ENCODE data around the gene RABGAP1. TPM values are rescaled to one million over a fixed set of nuclear protein-coding genes. Genes with fewer than 3 reads are reported as not detected.

The RABGAP1 gene
- total RNA-seq, 3 donors from 2014 or later (not counting 1 experiment from before 2014, with no cell fraction given), result 37.4 to 49.2 (median 43.0) TPM

- Histone ChIP-seq H3K27ac (ENCODE audit: low read length) (no peak overlapping the region), H3K4me1 (ENCODE audit: control insufficient read depth, insufficient read depth, low read length) (no peaks in the 10 kb centered on the region), H3K9me3 (ENCODE audit: control insufficient read depth, insufficient read depth, low read length) (no peaks in the 10 kb centered on the region), H3K27me3 (ENCODE audit: control insufficient read depth, insufficient read depth, low read length) (no peaks in the 10 kb centered on the region), H3K4me3 (ENCODE audit: low read length) (no peak overlapping the region), H3K36me3 (ENCODE audit: control insufficient read depth, insufficient read depth, low read length) (peaks cover 45% of the 10 kb centered on the region)
- Mint-ChIP-seq H3K27ac (no peak overlapping the region), H3K27me3 (ENCODE audit: low read depth in 2 of 2) (no peaks in the 10 kb centered on the region), H3K4me1 (no peaks in the 10 kb centered on the region), H3K4me3 (no peak overlapping the region), H3K9me3 (no peaks in the 10 kb centered on the region), H3K36me3 (no peaks in the 10 kb centered on the region)
- TF ChIP-seq CTCF (IDR thresholded peaks at IDR 0.05), result no peak
- ATAC-seq (no peak), DNase-seq (no peak)
- no CpG with 5 or more reads among the region's 1 CpG for WGBS (ENCODE audit: insufficient coverage)
- intact Hi-C loops (cut with micrococcal nuclease), result no loop called here
Observed at GRCh38 chr9:123016631-123017030, 75.8 kb downstream of the RABGAP1 start.

- Mint-ChIP-seq H3K9me3 (no peaks in the 10 kb centered on the region), H3K27ac (no peak overlapping the region), H3K4me1 (no peaks in the 10 kb centered on the region), H3K4me3 (no peak overlapping the region), H3K27me3 (ENCODE audit: low read depth in 2 of 2) (no peaks in the 10 kb centered on the region), H3K36me3 (peaks cover 7% of the 10 kb centered on the region)
- Histone ChIP-seq H3K4me3 (ENCODE audit: low read length) (no peak overlapping the region), H3K36me3 (ENCODE audit: control insufficient read depth, insufficient read depth, low read length) (peaks cover 26% of the 10 kb centered on the region), H3K27me3 (ENCODE audit: control insufficient read depth, insufficient read depth, low read length) (no peaks in the 10 kb centered on the region), H3K9me3 (ENCODE audit: control insufficient read depth, insufficient read depth, low read length) (no peaks in the 10 kb centered on the region), H3K4me1 (ENCODE audit: control insufficient read depth, insufficient read depth, low read length) (no peaks in the 10 kb centered on the region), H3K27ac (ENCODE audit: low read length) (no peak overlapping the region)
- no peak for TF ChIP-seq CTCF (IDR thresholded peaks at IDR 0.05)
- no peak for ATAC-seq
- intact Hi-C loops (cut with micrococcal nuclease), result no loop called here
- WGBS (ENCODE audit: insufficient coverage), result 33% methylated on average over 1 of the region's 2 CpGs
- no peak for DNase-seq
Observed at GRCh38 chr9:123020796-123021195, 80.0 kb downstream of the RABGAP1 start.

DNA sequence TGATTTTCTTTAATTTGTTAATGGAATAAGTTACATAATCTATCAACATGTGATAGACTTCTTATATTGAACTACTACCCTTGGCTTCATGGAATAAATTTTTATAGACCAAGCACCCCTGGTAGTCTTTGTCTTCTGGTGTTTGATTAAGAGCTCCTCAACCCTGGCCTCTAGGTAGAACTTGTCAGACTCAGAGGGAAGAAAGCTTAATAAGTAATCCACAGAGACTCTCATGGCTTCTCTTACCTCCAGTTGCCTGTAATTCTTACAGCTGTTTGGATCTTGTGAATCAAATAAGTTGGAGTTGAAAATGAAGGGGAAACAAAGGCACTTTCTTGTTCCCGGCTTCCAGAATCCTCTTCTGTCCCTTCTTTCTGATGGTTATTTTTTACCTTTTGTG is 85.6 kb downstream of the RABGAP1 start:
- peaks cover 13% of the 10 kb centered on the region for H3K36me3 ChIP-seq (ENCODE audit: control insufficient read depth, insufficient read depth, low read length)

More for the DNA sequence above, 85.6 kb downstream of the RABGAP1 start:
- Mint-ChIP-seq H3K4me1 (no peaks in the 10 kb centered on the region), H3K27ac (no peak overlapping the region), H3K27me3 (ENCODE audit: low read depth in 2 of 2) (no peaks in the 10 kb centered on the region), H3K4me3 (no peak overlapping the region), H3K36me3 (peaks cover 13% of the 10 kb centered on the region), H3K9me3 (no peaks in the 10 kb centered on the region)
- DNase-seq, result no peak
- WGBS (ENCODE audit: insufficient coverage), result 89% methylated on average over 1 of the region's 1 CpG
- Histone ChIP-seq H3K4me1 (ENCODE audit: control insufficient read depth, insufficient read depth, low read length) (no peaks in the 10 kb centered on the region), H3K27me3 (ENCODE audit: control insufficient read depth, insufficient read depth, low read length) (no peaks in the 10 kb centered on the region), H3K27ac (ENCODE audit: low read length) (no peak overlapping the region), H3K9me3 (ENCODE audit: control insufficient read depth, insufficient read depth, low read length) (no peaks in the 10 kb centered on the region), H3K4me3 (ENCODE audit: low read length) (no peak overlapping the region)
- ATAC-seq, result no peak
- intact Hi-C loops (cut with micrococcal nuclease), result no loop called here
- no peak for TF ChIP-seq CTCF (IDR thresholded peaks at IDR 0.05)
